HCEC 1CT (cell line): Measurements from ENCODE around the gene KIF25.

Experiments used
- DNase-seq: peaks from one replicate; pipeline ENCODE4 v3.0.0-alpha.2; 2017

The KIF25 gene

DNA sequence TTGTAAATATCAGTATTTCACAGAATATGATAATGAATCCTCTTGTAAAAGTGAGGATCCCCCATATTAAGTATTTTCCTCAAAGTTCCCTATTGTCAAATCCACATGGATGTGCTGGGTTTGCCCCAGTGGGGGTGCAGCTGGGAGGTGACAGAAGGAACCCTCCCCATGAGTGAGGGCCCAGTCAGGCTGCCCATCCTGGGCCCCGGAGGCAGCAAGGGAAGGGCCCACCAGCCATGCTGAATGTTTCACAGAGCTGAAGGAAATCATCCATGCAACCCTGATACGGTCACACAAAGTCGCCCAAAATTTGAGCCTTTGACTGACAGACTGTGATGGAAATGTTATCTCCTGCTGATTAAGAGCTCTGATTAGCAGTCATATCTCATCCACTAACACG lies 41.8 kb downstream of the KIF25 start:
- no peak for DNase-seq

DNA sequence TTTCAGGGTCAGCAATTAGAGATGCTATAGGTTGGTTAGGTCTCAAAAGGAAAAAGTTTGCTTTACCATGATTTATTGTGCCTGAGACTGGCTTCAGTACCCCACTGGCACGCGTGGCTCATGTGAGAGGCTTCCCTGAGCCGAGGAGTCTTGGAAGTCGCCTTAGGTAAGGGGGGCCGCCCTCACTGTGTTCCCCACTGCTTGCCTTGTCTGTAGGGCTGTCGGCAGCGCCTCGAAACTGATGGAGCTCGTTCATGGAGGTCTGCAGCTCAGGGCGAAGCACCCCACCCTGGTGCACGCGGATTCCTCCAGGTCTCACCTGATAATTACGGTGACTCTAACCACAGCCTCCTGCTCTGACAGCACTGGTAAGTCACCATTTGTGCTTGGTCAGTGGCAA lies 42.4 kb downstream of the KIF25 start:
- DNase-seq, result no peak

- no peak for DNase-seq
Observed at GRCh38 chr6:168040856-168041496, 43.5 kb downstream of the KIF25 start.

GRCh38 chr6:168041928-168042327 lies 44.5 kb downstream of the KIF25 start:
- DNase-seq, result no peak

DNA sequence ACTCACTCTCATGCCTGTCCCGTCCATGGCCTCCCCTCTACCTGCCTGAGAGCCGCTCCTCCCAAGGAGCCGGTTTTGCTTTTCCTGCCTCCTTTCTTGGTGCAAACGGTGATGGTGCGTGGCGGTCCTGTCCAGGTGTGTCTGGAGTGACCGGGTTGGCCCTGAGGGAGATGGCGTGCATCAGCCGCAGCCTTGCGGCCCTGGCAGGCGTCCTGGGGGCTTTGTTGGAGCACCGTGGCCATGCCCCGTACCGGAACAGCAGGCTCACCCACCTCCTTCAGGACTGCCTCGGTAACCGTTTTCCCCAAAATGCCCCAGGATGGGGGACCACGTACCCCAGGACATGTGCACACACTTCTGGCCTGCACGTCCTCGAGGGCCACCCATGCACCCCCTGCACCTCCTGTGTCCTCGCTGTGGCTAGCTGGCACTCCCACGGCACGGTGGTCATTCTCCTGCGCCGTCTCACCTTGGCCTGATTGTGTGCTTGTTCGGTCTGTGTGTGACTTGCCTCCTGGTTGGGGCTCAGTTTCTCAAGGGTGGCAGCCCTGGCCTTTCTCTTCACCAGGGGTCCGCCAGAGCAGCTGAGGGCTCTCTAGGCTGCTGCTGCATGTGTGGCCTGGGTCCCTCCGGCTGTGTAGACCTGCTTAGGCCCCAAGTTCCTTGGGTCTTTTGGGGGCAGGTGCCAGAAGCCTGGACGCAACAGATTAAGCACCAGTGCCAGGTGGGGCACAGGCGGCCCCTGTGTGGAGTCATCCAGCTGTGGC lies 45.1 kb downstream of the KIF25 start:
- no peak for DNase-seq

DNA sequence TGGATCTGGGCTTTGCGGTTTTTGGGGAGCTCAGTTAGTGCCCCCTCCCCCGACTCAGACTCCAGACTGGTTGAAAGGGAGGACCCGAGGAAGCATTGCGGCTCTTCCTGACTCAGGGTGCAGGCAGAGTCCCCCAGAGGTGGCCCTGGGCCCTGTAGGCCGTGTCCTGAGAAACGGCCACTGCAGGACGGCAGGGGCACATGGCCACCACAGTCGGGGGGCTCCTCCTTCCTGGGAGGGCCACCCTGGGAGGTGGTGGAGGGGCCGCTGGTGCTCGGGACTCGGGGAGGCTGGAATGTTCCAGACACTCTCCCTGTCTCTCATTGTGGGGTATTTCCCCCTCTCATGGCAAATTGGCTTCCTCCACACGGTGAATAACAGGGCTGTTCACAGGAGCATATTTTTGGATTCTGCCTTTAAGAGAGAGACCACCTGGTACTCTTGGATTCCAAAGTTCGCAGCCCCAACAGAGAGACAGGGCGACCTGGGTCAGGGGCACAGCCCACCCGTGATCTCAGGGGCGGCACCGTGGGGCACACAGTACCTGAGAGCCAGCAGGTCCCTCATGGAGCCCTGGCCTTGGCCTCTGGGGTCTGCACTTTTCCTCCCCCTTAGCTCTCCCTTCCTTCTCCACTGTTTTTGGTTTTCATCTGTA lies 45.8 kb downstream of the KIF25 start:
- no peak for DNase-seq

- DNase-seq, result no peak
Observed at GRCh38 chr6:168043848-168044415, 46.5 kb downstream of the KIF25 start.

DNA sequence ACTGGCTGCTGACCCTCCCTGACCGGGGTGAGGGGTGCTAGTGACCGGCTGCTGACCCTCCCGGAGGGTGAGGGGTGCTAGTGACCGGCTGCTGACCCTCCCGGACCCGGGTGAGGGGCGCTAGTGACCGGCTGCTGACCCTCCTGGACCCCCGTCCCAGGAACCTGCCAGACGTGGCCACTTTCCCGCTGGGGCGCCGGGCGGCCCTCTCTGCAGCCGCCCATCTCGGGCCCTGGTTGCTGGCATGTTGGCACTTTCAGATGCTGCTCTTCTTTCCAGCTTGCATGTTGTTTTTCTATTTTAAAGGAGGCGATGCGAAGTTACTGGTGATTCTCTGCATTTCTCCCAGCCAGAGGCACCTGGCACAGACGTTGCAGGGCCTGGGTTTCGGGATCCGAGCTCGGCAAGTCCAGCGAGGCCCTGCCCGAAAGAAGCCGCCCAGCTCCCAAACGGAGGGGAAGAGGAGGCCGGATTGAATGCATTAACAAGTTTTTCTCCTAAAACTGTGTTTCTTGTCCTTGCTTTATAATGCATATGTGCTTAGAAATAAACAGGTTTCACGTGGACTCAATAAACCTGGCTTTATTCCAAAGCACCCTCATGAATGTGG lies 47.2 kb downstream of the KIF25 start:
- no peak for DNase-seq

- no peak for DNase-seq
Observed at GRCh38 chr6:168045141-168045691, 47.7 kb downstream of the KIF25 start.

- DNase-seq, result no peak
Observed at GRCh38 chr6:168045706-168046620, 48.5 kb downstream of the KIF25 start.

GRCh38 chr6:168046696-168047095 lies 49.2 kb downstream of the KIF25 start:
- DNase-seq, result no peak

DNA sequence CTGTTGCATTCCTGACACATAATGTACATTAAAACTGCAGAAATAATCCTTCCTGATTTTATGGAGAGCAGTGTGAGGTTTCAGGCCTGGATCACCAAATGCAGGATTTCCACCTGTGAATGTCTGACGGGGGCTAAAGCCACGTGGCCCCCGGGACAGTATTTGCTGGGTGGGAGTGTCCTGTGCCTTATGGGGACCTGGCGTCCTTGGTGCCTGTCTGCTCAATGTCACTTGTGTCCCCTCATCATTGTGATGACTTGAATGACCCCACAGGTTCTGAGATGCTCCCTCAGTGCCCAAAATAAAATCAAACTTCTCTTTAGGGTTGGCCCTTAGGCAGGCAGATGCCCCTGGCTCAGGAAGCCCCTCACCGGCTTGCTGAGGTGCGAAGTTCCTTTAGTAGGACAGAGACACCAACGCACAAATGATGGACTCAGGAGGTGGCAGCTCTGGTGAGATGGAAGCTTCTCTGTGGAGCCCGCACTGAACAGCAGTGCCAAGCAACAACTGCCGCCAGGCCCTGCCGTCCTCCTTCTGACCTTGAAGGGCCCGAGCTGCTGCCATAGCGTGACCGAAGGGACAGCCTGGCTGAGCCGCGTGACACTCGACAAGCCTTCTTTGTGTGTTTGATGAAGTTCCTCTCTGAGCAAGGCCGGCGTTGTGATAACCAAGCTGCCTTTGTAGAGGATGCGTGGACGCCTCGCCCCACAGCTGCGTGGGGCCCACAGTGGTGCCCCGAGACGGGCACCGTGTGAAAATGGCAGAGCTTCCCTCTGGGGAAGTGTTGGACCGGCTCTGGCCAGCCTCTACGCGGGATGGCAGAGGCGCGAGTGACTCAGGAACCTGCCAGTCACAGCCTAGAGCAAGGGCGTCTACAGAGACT lies 50.6 kb downstream of the KIF25 start:
- no peak for DNase-seq

- DNase-seq, result no peak
Observed at GRCh38 chr6:168048724-168049025, 51.2 kb downstream of the KIF25 start.

- DNase-seq, result no peak
Observed at GRCh38 chr6:168049277-168049676, 51.8 kb downstream of the KIF25 start.

DNA sequence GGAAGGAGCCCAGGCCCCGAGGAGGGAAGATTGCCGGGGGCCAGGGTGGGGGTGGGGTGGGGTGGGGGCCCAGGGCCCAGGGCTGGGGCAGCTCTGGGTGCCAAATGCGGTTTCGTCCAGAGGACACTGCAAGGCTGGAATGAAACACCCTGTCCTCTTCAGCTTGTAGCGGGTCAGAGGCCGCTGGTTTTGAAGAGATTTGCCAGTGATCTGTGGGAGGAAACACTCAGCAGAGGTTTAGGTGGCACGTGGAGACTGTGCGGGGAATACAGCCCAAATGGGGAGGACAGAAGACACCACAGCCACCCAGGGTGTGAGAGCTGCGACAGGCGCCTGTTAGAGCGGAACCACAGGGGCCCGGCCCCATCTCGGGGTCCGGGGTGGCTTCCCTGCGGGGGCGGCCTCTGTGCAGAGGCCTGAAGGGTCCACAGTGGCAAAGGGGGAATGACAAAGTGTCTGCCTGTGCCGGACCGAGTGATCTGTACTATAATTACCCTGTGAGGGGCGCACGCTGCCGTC lies 52.3 kb downstream of the KIF25 start:
- no peak for DNase-seq

DNA sequence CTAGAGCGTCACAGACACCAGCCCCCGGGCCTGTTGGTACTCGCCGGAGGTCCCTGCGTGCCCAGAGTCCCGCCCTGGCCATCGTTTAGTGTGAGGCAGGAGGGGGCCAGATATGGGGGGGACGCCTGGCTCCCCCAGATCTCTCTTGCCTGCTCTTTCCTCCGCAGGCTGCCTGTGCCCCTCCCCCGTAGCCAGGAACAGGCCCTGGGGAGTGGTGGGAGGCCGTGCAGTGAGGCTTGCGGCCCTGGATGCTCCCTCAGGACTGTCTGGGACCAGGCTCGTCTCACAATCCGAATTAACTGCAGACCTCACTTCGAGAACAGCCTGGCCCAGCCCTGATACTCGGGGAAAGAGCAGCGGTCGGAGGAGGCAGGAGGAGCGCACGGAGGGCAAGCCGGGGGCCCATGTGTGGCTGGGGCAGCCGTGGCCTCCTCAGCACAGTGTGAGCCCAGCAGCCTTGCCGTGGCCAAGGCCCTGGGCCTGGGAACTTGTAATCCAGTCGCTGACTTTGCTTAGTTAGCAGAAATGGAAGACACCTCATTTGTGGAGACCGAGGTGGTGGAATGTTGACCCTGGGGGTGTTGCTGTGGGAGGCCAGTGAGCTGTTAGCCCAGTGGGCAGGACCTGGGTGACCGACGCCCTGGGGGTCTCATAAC lies 52.9 kb downstream of the KIF25 start:
- DNase-seq, result no peak

DNA sequence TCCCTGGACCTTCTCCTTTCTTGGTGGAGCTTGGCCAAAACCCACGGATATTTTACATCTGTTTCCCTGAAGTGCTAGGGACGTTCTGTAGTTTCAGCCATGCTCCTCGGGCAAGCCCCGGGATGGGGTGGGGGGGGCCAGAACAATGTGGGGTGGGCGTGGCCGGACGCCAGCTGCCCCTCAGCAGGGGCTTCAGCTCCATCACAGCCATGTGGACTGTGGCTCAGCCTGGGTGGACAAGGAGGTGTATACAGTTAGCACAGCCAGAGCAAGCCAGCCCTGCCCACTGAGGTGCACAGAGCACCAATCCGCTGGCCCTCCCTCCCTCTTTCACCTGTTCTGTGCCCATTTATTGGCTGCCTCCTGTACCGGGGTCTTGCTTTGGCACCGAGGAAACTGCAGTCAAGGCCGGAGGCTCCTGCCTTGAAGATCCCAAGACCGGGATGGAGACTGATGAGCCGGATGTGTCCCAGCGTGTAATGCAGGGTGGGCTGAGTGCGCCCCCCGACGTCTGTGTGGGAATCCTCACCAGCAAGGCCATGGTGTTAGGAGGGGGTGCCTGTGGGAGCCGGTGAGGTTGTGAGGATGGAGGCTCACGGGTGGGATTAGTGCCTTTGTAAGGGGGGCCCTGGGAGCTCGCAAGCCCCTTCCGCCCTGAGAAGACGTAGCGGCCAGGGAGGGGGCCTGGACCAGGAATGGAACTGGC lies 53.6 kb downstream of the KIF25 start:
- DNase-seq, result no peak

GRCh38 chr6:168051648-168052047 lies 54.2 kb downstream of the KIF25 start:
- DNase-seq, result no peak

DNA sequence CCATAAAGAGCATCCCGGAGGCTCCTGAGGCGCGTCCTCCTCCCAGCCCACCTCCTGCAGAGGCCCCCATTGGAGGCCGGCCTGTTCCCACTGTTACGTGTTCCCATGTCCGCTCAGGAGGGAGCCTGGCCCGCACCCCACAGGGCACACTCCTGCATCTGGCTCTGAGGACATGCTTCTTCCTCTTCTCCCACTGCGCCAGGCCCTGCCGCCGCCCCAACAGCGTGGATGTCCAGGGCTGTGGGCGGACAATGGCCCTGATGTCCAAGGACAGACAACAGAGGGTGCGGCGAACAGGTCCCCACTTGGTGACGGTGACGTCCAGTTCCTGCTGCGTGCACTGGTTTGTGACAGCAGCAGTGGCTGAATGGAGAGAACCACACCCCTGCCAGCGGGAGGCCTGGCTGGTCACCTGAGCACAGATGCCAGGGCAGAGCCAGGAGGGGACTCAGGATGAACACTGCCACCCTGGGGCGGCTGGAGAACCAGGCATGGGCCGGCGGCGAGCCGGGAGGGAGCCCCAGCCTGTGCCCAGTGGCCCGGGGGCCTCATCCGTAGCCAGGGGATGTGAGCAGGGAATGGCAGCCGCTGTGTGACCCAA lies 54.9 kb downstream of the KIF25 start:
- DNase-seq, result no peak
